ENCODE measurements around the gene UBE2O.

UBE2O gene

GRCh38 chr17:76369804-76370203 is 83.1 kb downstream of the UBE2O start:
- H3K27ac ChIP-seq = no peak overlapping the region
- TF ChIP-seq CTCF (conservative IDR thresholded peaks at IDR 0.05) = no peak
- no peak for TF ChIP-seq ZFX (IDR thresholded peaks at IDR 0.05)

GRCh38 chr17:76369379-76369778 is 83.6 kb downstream of the UBE2O start:
- H3K27ac ChIP-seq = no peak overlapping the region

GRCh38 chr17:76368545-76368944 is 84.4 kb downstream of the UBE2O start:
- H3K27ac ChIP-seq = no peak overlapping the region

More at GRCh38 chr17:76369379-76369778, 83.6 kb downstream of the UBE2O start:
- TF ChIP-seq ZFX (IDR thresholded peaks at IDR 0.05) (no peak), CTCF (conservative IDR thresholded peaks at IDR 0.05) (no peak)

GRCh38 chr17:76367642-76368041 is 85.3 kb downstream of the UBE2O start:
- H3K27ac ChIP-seq = no peak overlapping the region

More at GRCh38 chr17:76368545-76368944, 84.4 kb downstream of the UBE2O start:
- TF ChIP-seq ZFX (IDR thresholded peaks at IDR 0.05) = no peak
- no peak for TF ChIP-seq CTCF (conservative IDR thresholded peaks at IDR 0.05)

GRCh38 chr17:76366247-76366646 is 86.7 kb downstream of the UBE2O start:
- TF ChIP-seq CTCF (conservative IDR thresholded peaks at IDR 0.05) (no peak), ZFX (IDR thresholded peaks at IDR 0.05) (no peak)
- H3K27ac ChIP-seq = no peak overlapping the region

More at GRCh38 chr17:76367642-76368041, 85.3 kb downstream of the UBE2O start:
- TF ChIP-seq ZFX (IDR thresholded peaks at IDR 0.05) = no peak
- TF ChIP-seq CTCF (conservative IDR thresholded peaks at IDR 0.05) = no peak

- H3K27ac ChIP-seq = no peak overlapping the region
- TF ChIP-seq CTCF (conservative IDR thresholded peaks at IDR 0.05) (peak; percentile 71), ZFX (IDR thresholded peaks at IDR 0.05) (no peak)
These were observed 87.6 kb downstream of the UBE2O start for GRCh38 chr17:76365256-76365903.

- TF ChIP-seq CTCF (conservative IDR thresholded peaks at IDR 0.05) (no peak), ZFX (IDR thresholded peaks at IDR 0.05) (no peak)
- H3K27ac ChIP-seq = no peak overlapping the region
These were observed 89.7 kb downstream of the UBE2O start for GRCh38 chr17:76363107-76363842.

All from C4-2B (cell line).